NK-92 (cell line): ENCODE measurements around the gene CYLC2.

Experiments
- DNase-seq: peaks from one replicate; lab custom pipeline; 2025; ENCODE audit not compliant: unreplicated experiment; lab: John Stamatoyannopoulos, UW

The CYLC2 gene

GRCh38 chr9:102995033-102995432 is at the start of gene CYLC2:
CYLC2 (plus strand) TSS chr9:102995333; CDS start chr9:102995381, 48 bp downstream.
- DNase-seq, result no peak

GRCh38 chr9:102950346-102950745 is 44.8 kb upstream of the CYLC2 start:
- no peak for DNase-seq

GRCh38 chr9:102966999-102967398 is 28.1 kb upstream of the CYLC2 start:
- no peak for DNase-seq

GRCh38 chr9:102967979-102968378 is 27.2 kb upstream of the CYLC2 start:
- DNase-seq, result no peak

- no peak for DNase-seq
These were observed 22.4 kb upstream of the CYLC2 start for GRCh38 chr9:102972780-102973179.

- no peak for DNase-seq
These were observed 20.6 kb upstream of the CYLC2 start for GRCh38 chr9:102974530-102974929.

GRCh38 chr9:102975251-102975650 is 19.9 kb upstream of the CYLC2 start:
- DNase-seq, result no peak

GRCh38 chr9:102985162-102985895 is 9.8 kb upstream of the CYLC2 start:
- DNase-seq, result no peak

- no peak for DNase-seq
These were observed 8.7 kb upstream of the CYLC2 start for GRCh38 chr9:102986425-102986824.

- DNase-seq, result no peak
These were observed 8.6 kb downstream of the CYLC2 start for GRCh38 chr9:103003689-103004088.

GRCh38 chr9:103014242-103014641 is 19.1 kb downstream of the CYLC2 start:
- DNase-seq, result no peak

- DNase-seq, result no peak
These were observed 30.7 kb downstream of the CYLC2 start for GRCh38 chr9:103025796-103026195.

- DNase-seq, result no peak
These were observed 42.7 kb downstream of the CYLC2 start for GRCh38 chr9:103037508-103038477.

- DNase-seq, result no peak
These were observed 46.8 kb downstream of the CYLC2 start for GRCh38 chr9:103041961-103042360.
